Stimulated activated CD4-positive, alpha-beta T cell treated with anti-CD3 and anti-CD28 coated beads, Interleukin-4, amount 100 ng/mL, for 1 hour (primary cell): ENCODE data around the gene EPHA4.

Source experiments
- DNase-seq: peaks from one replicate; pipeline ENCODE4 v3.0.0-alpha.2; 2020

The EPHA4 gene

DNA sequence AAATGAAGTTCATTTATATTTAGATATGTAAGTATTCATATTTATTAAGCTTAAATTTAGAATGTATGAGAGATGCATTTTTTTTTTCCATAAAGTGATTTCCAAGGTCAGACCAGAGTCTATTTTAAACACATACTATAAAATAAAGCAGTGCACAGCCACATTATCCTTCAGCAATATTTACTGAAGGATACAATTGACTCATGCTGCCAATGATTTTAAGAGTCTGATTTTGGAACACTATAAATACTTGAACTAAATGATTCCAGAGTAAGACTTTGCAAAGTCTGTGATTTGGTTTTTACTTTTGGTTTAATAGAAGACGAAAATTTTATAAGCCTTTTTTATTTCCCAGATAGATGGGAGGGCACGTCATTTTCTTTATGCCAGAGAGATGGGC is 107.1 kb downstream of the EPHA4 start:
- DNase-seq, result no peak

DNA sequence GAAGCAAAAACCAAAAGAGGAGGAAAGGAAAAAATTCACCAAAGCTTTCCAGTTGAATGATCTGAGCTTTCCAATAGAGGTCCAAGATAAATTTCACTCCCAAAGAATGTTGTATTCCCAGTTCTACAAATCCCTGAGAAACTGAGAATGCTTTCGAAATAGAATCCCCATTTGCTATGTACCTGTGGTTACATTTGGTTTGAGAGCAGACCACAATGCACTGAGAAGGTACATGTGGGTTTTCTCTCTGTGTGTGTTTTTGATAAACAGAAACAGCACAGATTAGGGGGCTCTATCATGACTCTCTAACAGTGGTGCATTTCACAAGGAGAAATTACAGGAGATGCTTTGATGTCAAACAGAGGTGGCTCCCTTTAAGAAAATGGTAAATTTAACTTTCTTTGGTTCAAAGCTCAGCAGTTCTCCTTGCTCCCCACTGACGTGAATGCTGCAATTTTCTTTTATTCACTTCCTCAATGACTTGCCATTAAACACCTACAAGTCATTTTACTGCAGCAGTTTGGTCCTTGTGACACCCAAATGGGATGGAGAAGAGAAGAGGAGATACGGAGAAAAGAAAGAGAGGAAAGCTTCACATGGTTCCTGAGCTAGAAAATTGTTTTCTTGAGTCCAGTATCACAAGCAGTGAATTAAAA is 108.7 kb downstream of the EPHA4 start:
- DNase-seq, result no peak

DNA sequence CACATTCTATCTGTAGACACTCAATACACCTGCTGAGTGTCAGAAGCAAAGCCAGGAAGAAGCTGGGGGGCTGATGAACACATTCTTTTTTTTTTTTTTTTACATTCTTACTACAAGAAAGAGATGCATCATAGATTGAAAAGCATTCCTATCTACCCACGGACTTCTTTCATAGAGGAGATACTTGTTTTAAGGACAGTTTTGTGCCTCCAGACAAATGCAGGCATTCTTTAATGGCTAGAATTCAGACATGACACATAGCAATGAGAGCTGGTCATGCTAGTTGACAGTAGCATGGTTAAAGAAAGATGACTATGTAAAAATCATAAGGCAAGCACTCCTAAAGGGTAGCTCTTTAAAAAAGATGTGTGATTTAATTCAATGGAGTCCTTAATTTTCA is 110.2 kb downstream of the EPHA4 start:
- no peak for DNase-seq

DNA sequence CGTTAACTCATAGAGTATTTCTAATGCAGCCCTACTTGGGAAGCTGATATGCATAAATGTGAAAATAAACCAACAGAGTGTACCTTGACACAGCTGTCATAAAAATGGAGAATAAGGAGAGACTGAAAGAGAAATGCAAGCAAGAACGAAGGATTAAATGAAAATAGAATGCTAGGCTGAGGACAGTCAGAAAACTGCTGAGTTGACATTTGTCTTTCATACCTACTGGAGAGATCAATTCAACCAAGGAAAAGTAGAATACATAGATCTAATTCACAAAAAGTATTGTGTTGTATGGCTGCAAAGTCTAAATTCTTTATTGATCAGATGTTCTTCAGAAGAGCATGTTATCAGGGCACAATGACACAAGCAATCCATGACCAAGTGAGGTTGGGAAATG is 112.0 kb downstream of the EPHA4 start:
- DNase-seq, result no peak

DNA sequence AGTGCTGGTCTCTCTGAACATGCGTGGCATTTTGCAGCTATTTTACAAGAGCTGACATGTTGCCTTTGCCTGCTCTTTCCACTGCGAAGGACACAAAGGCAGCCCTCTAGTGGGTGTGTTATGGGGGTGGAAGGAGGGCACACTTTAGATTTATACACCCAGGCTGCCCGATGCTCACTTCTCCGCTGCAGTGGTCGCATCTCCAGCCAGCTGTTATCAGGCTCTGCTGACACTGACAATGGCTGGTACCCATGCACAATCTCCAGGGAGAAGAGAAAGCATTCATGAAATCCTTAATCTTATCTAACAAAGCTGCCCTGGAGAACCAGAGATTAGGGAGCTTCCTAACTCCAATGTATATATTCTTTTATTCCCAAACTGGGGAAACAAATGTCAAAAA is 113.5 kb downstream of the EPHA4 start:
- DNase-seq, result no peak

DNA sequence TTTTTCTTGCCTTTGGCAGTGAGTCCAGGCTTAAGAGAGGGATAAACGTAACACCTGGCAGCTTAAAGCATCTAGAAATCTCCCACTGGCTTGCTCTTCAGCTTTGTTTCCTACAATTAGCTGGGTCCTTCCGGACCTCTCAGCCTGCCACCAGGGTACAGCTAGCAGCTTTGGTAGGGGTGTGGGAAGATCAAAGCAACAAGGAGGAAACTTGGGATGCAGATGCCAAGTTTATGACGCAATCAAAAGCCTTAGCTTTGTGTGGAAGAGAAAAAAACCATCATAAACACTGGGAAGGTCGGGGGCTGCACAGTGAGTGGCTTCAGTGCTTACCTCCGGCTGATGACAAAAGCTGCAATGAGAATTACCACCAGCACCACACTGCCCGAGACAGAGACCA is 116.9 kb downstream of the EPHA4 start:
- DNase-seq, result no peak

DNA sequence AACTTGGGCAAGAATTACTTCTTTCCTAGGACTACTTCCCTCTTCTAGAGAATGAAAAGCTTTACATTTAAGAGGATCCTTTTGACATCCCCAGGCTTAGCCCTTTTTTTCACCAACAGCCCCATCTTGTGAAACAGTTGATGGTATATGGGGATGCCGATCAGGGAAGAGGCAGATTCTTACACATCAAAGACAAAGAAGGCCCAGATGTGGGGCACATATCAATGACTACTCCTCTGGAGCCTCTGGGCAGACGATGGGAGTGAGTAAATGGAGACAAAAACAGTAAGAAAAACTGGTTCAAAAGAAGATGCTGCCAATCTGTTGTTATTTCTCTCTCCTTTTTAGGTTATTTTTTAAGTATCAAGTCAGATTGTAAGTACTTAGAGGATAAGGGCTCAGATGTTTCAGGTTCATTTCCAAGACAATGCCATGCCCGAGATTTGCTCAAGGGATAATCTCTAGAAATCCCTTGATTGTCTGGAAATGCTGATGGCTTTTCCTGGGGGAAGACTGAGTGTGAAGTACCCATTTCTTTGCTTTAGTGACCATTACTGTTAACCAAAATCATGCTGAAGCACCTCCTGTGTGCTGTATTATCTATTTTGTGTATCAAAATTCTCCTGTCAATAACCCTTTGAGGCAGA is 117.5 kb downstream of the EPHA4 start:
- no peak for DNase-seq

DNA sequence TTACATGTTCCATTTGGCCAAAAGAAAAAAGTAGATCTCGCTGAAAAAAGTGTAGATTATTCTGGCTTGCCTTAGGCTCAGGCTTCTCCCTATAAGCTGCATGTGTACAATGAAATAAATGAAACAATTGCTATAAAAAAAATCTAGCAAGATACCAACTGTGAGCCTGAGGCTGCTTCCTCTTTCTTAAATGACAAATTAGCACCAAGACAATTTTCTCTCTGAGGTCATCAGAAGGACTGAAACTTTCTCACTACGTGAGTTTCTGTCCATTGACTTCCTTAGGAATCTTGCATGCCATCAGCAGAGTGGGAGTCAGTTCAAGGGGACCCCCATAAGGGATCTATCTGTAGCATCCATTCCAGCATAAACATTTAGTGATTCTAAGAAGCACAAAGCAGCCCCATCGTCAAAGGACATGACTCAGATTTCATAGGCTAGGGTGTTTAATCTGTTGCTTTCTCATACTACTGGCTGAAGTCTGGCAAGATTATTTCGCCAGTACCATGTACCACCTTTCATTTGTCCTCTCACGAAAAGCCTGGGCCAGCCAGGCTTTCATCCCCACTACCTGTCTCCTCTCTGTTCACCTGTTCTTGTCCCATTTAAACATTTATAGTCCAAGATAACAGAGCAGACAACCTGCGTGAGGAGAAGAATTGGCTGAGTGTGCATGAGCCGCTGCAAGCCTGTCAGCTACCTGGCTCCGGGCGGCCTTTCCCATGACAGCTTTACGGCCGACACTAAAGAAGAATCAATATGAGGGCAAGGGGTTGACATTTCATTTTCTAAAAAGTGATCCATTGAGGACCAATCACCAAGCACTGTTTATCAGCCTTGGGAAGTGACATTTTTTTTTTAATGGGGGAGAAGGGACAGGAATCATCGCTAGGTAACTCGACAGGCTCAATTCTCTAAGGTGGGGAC is 120.0 kb downstream of the EPHA4 start:
- no peak for DNase-seq

DNA sequence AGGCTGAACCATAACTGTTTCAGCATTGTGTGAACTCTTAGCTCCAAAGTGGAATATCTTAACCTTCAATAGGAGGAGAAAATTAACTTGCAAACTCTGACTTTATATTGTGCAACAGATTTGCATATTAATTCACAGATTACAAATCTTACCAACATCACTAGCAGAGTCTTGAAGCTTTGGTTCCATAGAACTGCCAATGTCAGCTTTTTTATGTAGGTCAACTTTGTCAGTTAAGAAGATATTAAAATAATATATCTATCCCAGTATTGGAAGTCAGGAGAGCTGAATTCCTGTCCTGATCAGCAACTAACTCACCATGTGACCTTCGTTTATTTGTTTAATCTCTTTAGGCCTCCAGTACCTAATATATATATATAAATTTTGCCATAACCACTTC is 121.8 kb downstream of the EPHA4 start:
- no peak for DNase-seq

DNA sequence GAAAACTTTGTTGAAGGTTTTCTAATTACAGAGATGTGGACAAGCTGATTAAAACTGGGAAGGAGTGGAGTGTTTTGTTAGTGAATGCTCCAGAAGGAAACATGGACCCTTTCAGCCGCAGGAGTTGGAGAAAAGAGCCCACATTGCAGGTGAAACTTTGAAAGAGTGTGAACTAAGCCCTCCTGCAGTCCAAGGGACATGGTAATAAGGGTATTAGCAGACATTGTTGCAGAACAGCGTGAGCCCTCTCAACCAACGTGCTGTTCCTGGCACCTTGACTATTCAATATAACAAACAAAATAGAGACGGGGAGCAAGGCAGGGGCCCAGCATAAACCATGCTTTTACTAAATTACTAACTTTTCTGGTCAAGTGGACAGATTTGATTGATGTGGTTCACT is 122.7 kb downstream of the EPHA4 start:
- no peak for DNase-seq

DNA sequence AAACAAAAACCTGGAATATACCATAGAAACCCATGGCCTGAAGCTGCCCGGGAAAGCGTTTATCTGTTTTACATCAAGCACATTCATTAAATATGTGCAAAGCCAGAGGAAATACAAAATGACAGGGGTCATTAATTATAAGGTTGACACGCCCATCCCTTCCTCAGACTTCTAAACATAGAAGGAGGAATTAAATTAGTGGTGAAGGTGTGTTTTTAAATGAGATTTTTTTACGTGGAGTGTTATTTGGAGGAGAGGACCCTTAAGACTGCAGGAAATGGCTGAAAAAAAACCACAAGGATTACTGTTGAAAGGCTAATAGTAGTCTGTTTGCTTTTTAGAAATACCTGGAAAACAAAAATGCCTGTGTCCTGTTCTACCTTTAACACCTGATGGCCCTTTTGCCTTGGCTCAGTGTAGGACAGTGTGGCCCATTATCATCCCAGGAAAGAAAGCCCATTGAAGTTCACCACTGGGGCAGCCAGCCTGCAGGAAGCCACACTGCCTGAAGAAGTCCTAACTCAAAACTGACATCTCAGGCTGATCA is 123.2 kb downstream of the EPHA4 start:
- DNase-seq, result no peak

DNA sequence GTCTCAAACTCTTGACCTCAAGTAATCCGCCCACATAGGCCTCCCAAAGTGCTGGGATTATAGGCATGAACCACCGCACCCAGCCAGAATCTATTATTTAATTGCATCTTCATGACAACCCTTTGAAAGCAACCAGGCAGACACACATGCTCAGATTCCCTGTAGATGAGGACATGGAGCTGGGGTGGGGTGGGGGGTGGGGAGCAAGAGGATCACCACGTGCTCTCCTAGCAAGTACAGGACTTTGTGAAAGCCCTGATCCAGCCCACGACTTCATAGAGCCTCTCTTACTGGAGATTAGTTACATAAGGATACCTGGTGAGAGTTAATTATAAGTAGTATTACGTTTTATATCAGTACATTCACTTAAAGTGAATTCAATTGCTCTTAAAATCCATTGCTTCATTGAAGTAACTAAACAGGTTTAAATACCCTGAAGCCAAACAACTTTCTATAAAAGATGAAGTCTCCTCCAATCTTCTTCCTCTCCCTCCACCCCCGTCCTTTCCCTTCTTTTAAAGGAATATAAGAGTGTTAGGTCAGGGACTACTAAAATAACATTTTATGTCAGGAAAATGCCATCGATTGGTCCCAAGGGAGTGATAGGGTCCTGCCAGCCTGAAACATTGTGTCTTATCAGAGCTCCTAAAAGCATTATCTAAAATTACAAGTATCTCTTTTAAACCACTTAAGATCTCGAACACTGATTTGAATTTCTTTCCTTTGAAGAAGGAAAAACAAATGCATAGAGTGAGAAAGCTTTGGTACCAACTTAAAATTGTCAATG is 123.9 kb downstream of the EPHA4 start:
- no peak for DNase-seq

DNA sequence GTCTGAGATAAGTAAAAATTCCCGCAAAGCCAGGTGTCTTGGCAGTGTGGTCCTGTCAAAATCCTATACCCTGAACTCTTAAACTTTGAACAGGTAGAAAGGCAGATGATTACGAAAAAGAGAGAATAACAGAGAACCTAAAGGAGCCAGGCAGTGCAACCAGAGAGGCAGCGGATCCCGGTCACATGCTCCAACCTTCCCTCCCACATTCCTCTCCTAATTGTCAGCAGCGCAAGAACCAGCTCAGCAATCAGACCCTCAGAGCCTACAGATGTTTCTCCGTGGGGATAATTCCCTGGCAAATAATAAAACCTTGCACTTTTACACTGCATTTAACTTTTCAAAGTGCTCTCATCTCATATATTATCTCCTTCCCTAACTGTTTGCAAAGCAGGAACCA is 124.8 kb downstream of the EPHA4 start:
- no peak for DNase-seq

DNA sequence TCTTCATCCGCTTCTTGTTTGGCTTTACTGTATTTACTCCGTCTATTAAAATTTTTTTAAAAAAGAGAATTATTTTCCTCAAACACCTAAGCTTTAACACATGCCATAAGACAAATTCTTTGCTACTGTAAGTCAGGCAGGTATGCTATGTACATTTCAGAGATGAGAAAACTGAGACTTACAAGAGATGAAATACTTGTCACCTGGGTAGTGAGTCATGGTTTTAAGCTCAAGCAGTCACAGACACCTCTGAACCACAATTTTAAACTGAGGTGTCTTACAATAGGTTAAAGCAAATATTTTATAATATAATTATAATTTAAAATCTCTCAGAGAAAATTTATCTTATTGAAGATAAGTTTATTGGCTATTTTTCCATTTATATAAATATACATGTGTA is 126.0 kb downstream of the EPHA4 start:
- DNase-seq, result no peak

DNA sequence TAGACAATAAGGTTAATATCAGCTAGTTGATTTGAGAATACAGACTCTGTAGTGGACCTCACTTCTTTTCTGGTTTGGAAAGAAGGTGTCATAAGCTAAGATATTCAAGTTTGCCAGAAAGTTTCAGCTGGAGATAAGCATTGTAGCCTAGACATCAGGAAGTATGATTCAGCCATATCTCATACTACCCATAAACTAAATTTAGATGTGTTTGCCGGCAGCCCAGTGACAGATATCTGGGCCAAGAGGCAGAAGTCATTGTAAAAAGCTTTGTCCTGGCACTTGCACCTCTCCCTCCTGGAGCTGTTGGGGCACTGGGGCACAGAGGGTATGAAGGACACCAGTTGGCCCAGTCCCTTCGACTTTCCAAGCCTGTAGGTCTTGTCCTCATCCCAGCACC is 128.0 kb downstream of the EPHA4 start:
- no peak for DNase-seq

DNA sequence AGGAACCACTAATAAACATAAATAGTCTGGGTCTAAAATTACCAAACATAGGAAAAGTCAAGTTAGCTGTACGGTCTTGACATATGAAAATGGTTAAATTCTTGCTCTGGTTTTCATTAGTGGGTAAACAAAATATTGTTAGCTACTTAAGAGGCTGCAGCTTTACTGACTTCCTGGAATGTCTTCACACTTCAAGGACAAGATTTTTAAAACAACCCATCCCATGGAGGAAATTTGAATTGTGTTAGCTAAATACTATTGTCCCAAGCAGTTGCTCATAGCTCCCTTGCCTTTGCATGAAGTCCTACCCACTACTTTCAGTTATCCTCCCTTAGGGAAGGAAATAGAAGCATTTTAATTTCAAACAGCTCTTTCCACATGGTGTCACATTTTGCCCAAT is 128.5 kb downstream of the EPHA4 start:
- no peak for DNase-seq

DNA sequence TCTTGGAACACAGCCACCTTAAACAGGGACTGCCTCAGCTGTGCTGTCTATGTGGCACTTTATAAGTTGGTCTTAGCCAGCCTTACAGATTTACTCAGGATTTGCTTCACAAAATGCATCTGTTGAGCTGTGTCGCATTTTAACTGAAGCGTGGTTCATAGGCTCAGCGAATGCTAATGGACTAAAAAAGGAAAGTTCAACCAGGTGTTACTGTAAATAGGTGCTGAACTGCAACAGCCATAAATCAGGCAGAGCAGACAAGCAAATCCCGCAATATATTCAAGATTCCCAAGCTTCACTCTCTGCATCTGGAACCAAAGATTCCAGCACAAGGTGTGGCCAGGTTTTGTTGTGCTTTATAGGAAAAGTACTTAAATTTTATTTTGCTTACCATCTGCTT is 130.0 kb downstream of the EPHA4 start:
- DNase-seq, result no peak

DNA sequence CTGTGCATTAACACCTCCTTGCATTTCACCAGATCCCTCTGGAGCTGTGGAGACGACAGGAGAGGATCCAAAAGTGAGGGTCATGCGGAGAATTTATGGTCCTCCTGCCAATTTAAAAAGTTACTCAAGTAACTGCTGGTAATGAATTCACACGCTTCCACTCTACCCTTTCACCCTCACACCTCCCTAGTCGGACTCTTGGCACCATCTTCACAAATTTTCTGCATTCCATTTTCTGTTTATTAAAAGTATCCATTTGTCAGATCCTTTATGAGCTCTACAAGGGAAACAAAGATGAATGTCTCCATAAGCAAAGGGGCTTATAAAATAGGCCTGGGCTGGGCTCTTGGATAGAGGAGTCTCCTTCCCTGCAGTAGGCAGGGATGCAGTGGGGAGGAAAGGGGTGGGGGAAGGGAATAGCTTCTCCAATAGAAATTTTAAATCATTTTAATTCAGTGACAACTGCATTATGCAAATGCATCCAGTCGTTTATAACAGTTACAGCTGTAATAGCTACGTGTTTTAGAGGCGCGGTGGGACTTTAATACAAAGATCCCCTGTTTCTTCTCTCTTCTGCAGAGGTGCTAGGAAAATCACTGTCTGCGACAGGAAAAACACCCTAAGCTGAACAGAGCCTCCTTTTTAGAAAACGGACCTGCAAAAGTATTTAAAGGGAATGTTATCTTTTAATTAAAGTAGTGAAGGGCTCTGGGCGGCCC is 132.2 kb downstream of the EPHA4 start:
- DNase-seq, result no peak

DNA sequence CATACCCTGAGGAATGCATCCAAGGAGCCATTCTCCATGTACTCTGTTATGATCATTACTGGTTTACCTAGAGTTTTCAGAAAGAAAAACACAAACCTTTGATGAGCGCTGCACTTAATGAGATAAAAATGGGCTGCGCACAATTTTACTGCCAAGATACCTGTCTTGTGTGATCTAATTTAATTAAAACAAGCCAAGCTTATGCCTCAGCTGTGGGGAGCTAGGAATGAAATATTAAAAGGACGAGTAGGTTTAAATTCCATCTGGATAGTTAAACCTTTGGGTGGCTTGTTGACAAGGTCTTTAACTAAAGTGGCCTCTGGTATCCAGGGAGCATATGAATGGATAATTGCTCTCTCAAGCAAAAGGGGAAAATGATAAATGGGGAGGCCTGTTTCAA is 135.0 kb downstream of the EPHA4 start:
- no peak for DNase-seq

DNA sequence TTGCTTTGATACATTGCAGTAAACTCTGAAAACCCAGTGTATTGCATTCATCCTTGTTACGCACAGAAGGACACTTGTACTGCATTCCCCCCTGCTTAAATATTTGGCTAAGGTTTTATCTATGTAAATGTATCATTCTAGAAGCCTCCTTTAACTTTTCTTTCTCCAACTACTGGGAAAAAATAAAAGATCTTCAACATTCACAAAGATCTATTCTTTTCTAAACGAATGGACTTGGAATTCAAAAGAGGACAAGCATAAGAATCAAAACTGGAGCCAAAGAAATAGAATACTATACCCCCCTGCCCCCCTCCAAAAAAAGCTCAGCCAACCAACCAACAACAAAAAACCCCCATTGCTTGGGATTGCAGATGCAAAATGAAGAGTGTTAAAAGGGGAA is 136.9 kb downstream of the EPHA4 start:
- no peak for DNase-seq

DNA sequence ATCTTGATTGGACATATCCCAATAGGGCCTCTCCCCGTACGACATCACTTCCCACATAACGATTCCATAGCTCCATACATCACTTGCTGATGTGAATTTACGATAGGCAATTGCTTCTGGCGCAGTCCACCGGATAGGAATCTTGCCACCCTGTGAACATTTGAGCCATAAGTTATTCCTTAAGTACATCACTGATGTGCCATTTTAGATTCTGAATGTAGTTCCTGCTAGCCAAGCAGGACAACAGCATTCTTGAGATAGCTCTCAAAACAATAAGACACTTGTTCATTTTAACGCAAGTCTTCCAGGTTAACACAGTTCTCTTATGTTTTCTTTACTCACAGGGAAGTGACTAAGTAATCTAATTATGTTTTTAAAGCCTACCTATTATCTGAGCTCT is 138.0 kb downstream of the EPHA4 start:
- DNase-seq, result no peak

DNA sequence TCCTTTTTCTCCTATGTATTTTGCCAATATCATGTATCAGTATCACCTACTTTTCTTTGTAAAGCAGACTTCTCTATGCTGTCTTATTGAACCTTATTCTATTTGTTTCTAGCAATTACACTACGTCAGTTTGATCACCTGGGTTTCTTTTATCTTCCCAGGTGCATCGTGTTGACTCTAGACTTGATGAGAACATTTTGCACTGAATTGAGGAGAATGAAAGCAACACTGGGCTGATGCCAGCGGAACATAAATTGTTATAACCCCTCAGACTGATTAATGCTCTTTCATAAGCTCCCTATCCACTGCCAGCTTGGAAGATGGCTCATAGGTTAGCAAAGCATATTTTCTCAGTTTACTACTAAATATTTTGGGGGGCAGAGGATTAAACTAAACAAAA is 140.6 kb downstream of the EPHA4 start:
- no peak for DNase-seq
